ENCODE measurements around the gene CNGA3. TPM values are rescaled to one million over a fixed set of nuclear protein-coding genes. Genes with fewer than 3 reads are reported as not detected.

Gene CNGA3
- total and polyA plus RNA-seq, 2 experiments from 2014 or later = not detected

GRCh38 chr2:98444436-98445176 is 98.3 kb downstream of the CNGA3 start, which contains the start of gene INPP4A:
TSS of gene INPP4A (plus strand) at chr2:98444858. CDS start at chr2:98520049, 75,191 bp downstream.
- DNase-seq (ENCODE audit: low read depth in 1 of 2, low spot score in 1 of 2) = peak; percentile 74 to 91
- TF ChIP-seq CTCF (IDR thresholded peaks at IDR 0.05; ENCODE audit: low read depth, low read length) = no peak
- Histone ChIP-seq H3K4me1 (ENCODE audit: low read depth) (peaks cover 9% of the 10 kb centered on the region), H3K4me3 (peak within 1 kb of the TSS; percentile 74), H3K27ac (peak within 1 kb of the TSS; percentile 15), H3K36me3 (no peaks in the 10 kb centered on the region), H3K9me3 (ENCODE audit: low read depth) (no peaks in the 10 kb centered on the region), H3K27me3 (no peaks in the 10 kb centered on the region)

- peak overlapping the region; percentile 15 for H3K27ac ChIP-seq
- DNase-seq (ENCODE audit: low read depth in 1 of 2, low spot score in 1 of 2) = peak in 1 of 2 donors; percentile 29
- TF ChIP-seq CTCF (IDR thresholded peaks at IDR 0.05; ENCODE audit: low read depth, low read length) = no peak
- H3K27me3 ChIP-seq = no peaks in the 10 kb centered on the region
- no peaks in the 10 kb centered on the region for H3K9me3 ChIP-seq (ENCODE audit: low read depth)
- peak overlapping the region; percentile 74 for H3K4me3 ChIP-seq
- no peaks in the 10 kb centered on the region for H3K36me3 ChIP-seq
- peaks cover 9% of the 10 kb centered on the region for H3K4me1 ChIP-seq (ENCODE audit: low read depth)
Observed at GRCh38 chr2:98445177-98445682, 99.0 kb downstream of the CNGA3 start.

GRCh38 chr2:98445683-98446581 is 99.7 kb downstream of the CNGA3 start:
- TF ChIP-seq CTCF (IDR thresholded peaks at IDR 0.05; ENCODE audit: low read depth, low read length) = no peak
- Histone ChIP-seq H3K27ac (no peak overlapping the region), H3K9me3 (ENCODE audit: low read depth) (no peaks in the 10 kb centered on the region), H3K36me3 (no peaks in the 10 kb centered on the region), H3K4me3 (peak overlapping the region; percentile 74), H3K4me1 (ENCODE audit: low read depth) (peaks cover 9% of the 10 kb centered on the region), H3K27me3 (no peaks in the 10 kb centered on the region)
- DNase-seq (ENCODE audit: low read depth in 1 of 2, low spot score in 1 of 2) = no peak

- no peaks in the 10 kb centered on the region for H3K9me3 ChIP-seq (ENCODE audit: low read depth)
- no peaks in the 10 kb centered on the region for H3K27me3 ChIP-seq
- DNase-seq (ENCODE audit: low read depth in 1 of 2, low spot score in 1 of 2) = no peak
- no peak for TF ChIP-seq CTCF (IDR thresholded peaks at IDR 0.05; ENCODE audit: low read depth, low read length)
- H3K4me1 ChIP-seq (ENCODE audit: low read depth) = peaks cover 9% of the 10 kb centered on the region
- H3K36me3 ChIP-seq = no peaks in the 10 kb centered on the region
- H3K4me3 ChIP-seq = no peak overlapping the region
- H3K27ac ChIP-seq = no peak overlapping the region
Observed at GRCh38 chr2:98446850-98447249, 100.6 kb downstream of the CNGA3 start.

Other genes with a start within 250 kb of the CNGA3 start
- 25.0 and 27.7 TPM in 2 replicates for gene INPP4A, start 98.4 kb downstream of the CNGA3 start, total RNA-seq
- 11.6 and 13.2 TPM in 2 replicates for gene INPP4A, start 98.4 kb downstream of the CNGA3 start, polyA plus RNA-seq